SK-N-SH (cell line): ENCODE results near the gene C1QTNF8.

Experiments used
- CHD2 ChIP-seq: fragments of 150-350 bp; IDR thresholded peaks from 2 replicates; pipeline ENCODE4 v1.6.1; 2018; ENCODE audit warnings: low read length; ENCODE audit not compliant: partially characterized antibody
- CTCF ChIP-seq: fragments of 200-600 bp; sonication (generic); IDR thresholded peaks from 2 replicates; pipeline ENCODE4 v1.6.1; 2017; ENCODE audit warnings: antibody characterized with exemption, mild to moderate bottlenecking, moderate library complexity
- EP300 ChIP-seq, 2 experiments: IDR thresholded peaks; 2 replicates each; pipeline versions ENCODE4 v1.4.0 to v1.6.1; 2012; ENCODE audit warnings: borderline replicate concordance in 1 of 2, low read depth in 1 of 2, low read length in 1 of 2
- MAX ChIP-seq: IDR thresholded peaks from 2 replicates; pipeline ENCODE4 v1.4.0; 2012; ENCODE audit warnings: low read depth
- POLR2AphosphoS5 ChIP-seq: IDR thresholded peaks from 2 replicates; pipeline ENCODE4 v1.6.1; 2012; ENCODE audit warnings: low read depth, low read length
- REST ChIP-seq: IDR thresholded peaks from 2 replicates; pipeline ENCODE4 v1.6.1; 2012; ENCODE audit warnings: mild to moderate bottlenecking, low read depth, low read length, moderate library complexity
- TCF12 ChIP-seq: IDR thresholded peaks from 2 replicates; pipeline ENCODE4 v1.4.0; 2012

- TF ChIP-seq TCF12 (no peak), CTCF (no peak), POLR2AphosphoS5 (no peak), REST (no peak), CHD2 (no peak), MAX (no peak), EP300 (IDR thresholded peaks at IDR 0.05; ENCODE audit: borderline replicate concordance in 1 of 2, low read depth in 1 of 2, low read length in 1 of 2) (no peak)
These were observed 45.7 kb upstream of the C1QTNF8 start for GRCh38 chr16:1141716-1142115.
